CD4-positive, alpha-beta T cell (primary cell): ENCODE measurements around the gene LRRIQ1. TPM values are rescaled to one million over a fixed set of nuclear protein-coding genes. Genes with fewer than 3 reads are reported as not detected.

Experiments used
- ATAC-seq: fragments of 200-7000 bp; cut with Tn5 transposase; one replicate; pipeline ENCODE4 v1.10.0; 2022; ENCODE audit warnings: mild to moderate bottlenecking; ENCODE audit not compliant: poor library complexity
- CTCF ChIA-PET: fragments of 350-600 bp; sonication (Branson Sonifier 250); formaldehyde crosslinking; loops from one replicate; lab custom pipeline; 2021; ENCODE audit warnings: antibody characterized with exemption, inconsistent platforms; lab: Charles Lee
- POLR2A ChIA-PET: fragments of 350-600 bp; sonication (Branson Sonifier 250); formaldehyde crosslinking; loops from one replicate; lab custom pipeline; 2021; ENCODE audit warnings: antibody characterized with exemption, inconsistent platforms; lab: Charles Lee
- DNase-seq, 14 experiments: peaks; one replicate each; pipeline ENCODE4 v3.0.0-alpha.2; 2013 to 2020; ENCODE audit warnings: mixed read lengths in 2 of 14
- H3K27ac ChIP-seq, 2 donors: one replicate each; pipeline versions ENCODE4 v1.5.1 to v1.7.0; 2013; ENCODE audit warnings: low read length in 2 of 2, low read depth in 1 of 2, mild to moderate bottlenecking in 1 of 2
- H3K27me3 ChIP-seq, 2 experiments: 1 replicate in 1 of 2; 2 replicates in 1 of 2; pipeline versions ENCODE4 v1.6.1 to v1.7.0; 2013; ENCODE audit warnings: low read length in 2 of 2, control low read depth in 1 of 2, mild to moderate bottlenecking in 1 of 2, moderate library complexity in 1 of 2; ENCODE audit not compliant: insufficient read depth in 2 of 2, control insufficient read depth in 1 of 2
- H3K36me3 ChIP-seq: one replicate; pipeline ENCODE4 v1.6.1; 2013; ENCODE audit warnings: low read length, control low read depth; ENCODE audit not compliant: insufficient read depth
- H3K4me1 ChIP-seq: one replicate; pipeline ENCODE4 v1.6.1; 2013; ENCODE audit warnings: low read length, control low read depth; ENCODE audit not compliant: insufficient read depth
- H3K4me3 ChIP-seq: one replicate; pipeline ENCODE4 v1.5.1; 2013; ENCODE audit warnings: mild to moderate bottlenecking, low read length, moderate library complexity
- H3K9me3 ChIP-seq, 2 experiments: 1 replicate in 1 of 2; 2 replicates in 1 of 2; pipeline versions ENCODE4 v1.6.1 to v1.7.0; 2013; ENCODE audit warnings: low read length in 2 of 2, mild to moderate bottlenecking in 2 of 2, control low read depth in 1 of 2, moderate library complexity in 1 of 2; ENCODE audit not compliant: control insufficient read depth in 1 of 2, insufficient read depth in 1 of 2
- H3K27ac Mint-ChIP-seq: one replicate; pipeline ENCODE4 v1.8.0; 2020; ENCODE audit warnings: mixed read lengths
- H3K27me3 Mint-ChIP-seq: one replicate; pipeline ENCODE4 v1.8.0; 2021; ENCODE audit warnings: mixed read lengths
- H3K36me3 Mint-ChIP-seq: one replicate; pipeline ENCODE4 v1.8.0; 2021; ENCODE audit warnings: low read depth, mixed read lengths
- H3K4me1 Mint-ChIP-seq: one replicate; pipeline ENCODE4 v1.8.0; 2021; ENCODE audit warnings: low read depth, mixed read lengths
- H3K4me3 Mint-ChIP-seq: one replicate; pipeline ENCODE4 v1.8.0; 2020; ENCODE audit warnings: mild to moderate bottlenecking, mixed read lengths
- H3K9me3 Mint-ChIP-seq: one replicate; pipeline ENCODE4 v1.8.0; 2020; ENCODE audit warnings: mixed read lengths
- CTCF ChIP-seq: fragments of 200-600 bp; IDR thresholded peaks from one replicate; pipeline ENCODE4 v1.8.0; 2022; ENCODE audit warnings: antibody characterized with exemption, mild to moderate bottlenecking
- intact Hi-C, 2 experiments: fragments of 100-400 bp; cut with DNase I in 1 of 2; cut with micrococcal nuclease in 1 of 2; formaldehyde crosslinking; loops; one replicate each; pipeline versions ENCODE4 v1.15.1 to v1.9.0; 2023 to 2025; cut with DNase I, micrococcal nuclease
- total RNA-seq, 174 experiments: library from RNA in 2 of 174; stranded (reverse) in 2 of 174; gene quantifications; one replicate each; pipeline ENCODE4 v1.2.3 and lab custom pipeline; 2021 to 2026

LRRIQ1 gene
- total RNA-seq, 2 experiments from 2014 or later, result not detected

GRCh38 chr12:85155791-85156190, 119.6 kb downstream of the LRRIQ1 start:
- Mint-ChIP-seq H3K27ac (no peak overlapping the region), H3K36me3 (no peaks in the 10 kb centered on the region), H3K27me3 (no peaks in the 10 kb centered on the region), H3K4me1 (no peaks in the 10 kb centered on the region), H3K9me3 (no peaks in the 10 kb centered on the region), H3K4me3 (no peak overlapping the region)
- DNase-seq (no peak), ATAC-seq (no peak)
- Histone ChIP-seq H3K4me1 (no peaks in the 10 kb centered on the region), H3K36me3 (no peaks in the 10 kb centered on the region), H3K4me3 (no peak overlapping the region), H3K27me3 (no peaks in the 10 kb centered on the region), H3K9me3 (no peaks in the 10 kb centered on the region), H3K27ac (no peak overlapping the region)
- no peak for TF ChIP-seq CTCF
- intact Hi-C loops, result loop anchor here in 1 of 2 experiments (5.0 kb wide), 1 partner anchor 823 kb away; no protein-coding TSS in a partner anchor
- POLR2A ChIA-PET, result no interaction called here
- CTCF ChIA-PET, result no interaction called here

DNA sequence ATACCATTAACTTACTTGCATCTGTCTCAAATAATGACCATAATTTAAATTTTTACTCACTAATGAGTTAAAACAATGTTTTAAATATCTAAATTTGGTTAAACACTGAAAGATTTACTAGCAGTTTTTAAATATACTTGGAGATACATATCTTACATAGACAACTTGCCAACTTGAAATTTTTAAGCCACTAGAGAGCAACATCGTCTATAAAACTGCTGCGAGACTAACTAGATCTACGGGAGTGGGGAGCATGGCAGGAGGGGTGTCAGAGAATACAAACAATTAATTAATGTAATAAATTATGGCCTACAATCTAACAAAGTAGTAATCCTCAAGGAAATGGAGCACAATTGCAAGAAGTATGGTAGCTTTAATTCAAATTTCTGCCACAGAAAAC, 120.4 kb downstream of the LRRIQ1 start:
- no peak for ATAC-seq
- no peaks in the 10 kb centered on the region for H3K27me3 Mint-ChIP-seq

GRCh38 chr12:85157035-85157603, 121.0 kb downstream of the LRRIQ1 start:
- H3K4me3 Mint-ChIP-seq, result no peak overlapping the region
- Histone ChIP-seq H3K27ac (no peak overlapping the region), H3K27me3 (no peaks in the 10 kb centered on the region), H3K4me3 (no peak overlapping the region), H3K4me1 (no peaks in the 10 kb centered on the region), H3K9me3 (peaks cover 0 to 3% of the 10 kb centered on the region in 2 experiments), H3K36me3 (no peaks in the 10 kb centered on the region)
- ChIA-PET POLR2A (no interaction called here), CTCF (no interaction called here)
- intact Hi-C loops, result loop anchor here in 1 of 2 experiments (5.0 kb wide), 1 partner anchor 825 kb away; no protein-coding TSS in a partner anchor
- TF ChIP-seq CTCF, result no peak
- H3K27me3 Mint-ChIP-seq, result no peaks in the 10 kb centered on the region
- H3K4me1 Mint-ChIP-seq, result no peaks in the 10 kb centered on the region
- no peak for DNase-seq
- H3K27ac Mint-ChIP-seq, result no peak overlapping the region
- no peak for ATAC-seq
- H3K9me3 Mint-ChIP-seq, result no peaks in the 10 kb centered on the region
- no peaks in the 10 kb centered on the region for H3K36me3 Mint-ChIP-seq

More for the DNA sequence above, 120.4 kb downstream of the LRRIQ1 start:
- intact Hi-C loops, result loop anchor here in 1 of 2 experiments (5.0 kb wide), 1 partner anchor 824 kb away; no protein-coding TSS in a partner anchor
- H3K27ac Mint-ChIP-seq, result no peak overlapping the region
- H3K4me1 Mint-ChIP-seq, result no peaks in the 10 kb centered on the region
- H3K27me3 ChIP-seq, result no peaks in the 10 kb centered on the region
- no peak overlapping the region for H3K4me3 ChIP-seq
- no peak for DNase-seq
- H3K9me3 Mint-ChIP-seq, result no peaks in the 10 kb centered on the region
- no peaks in the 10 kb centered on the region for H3K36me3 ChIP-seq
- no peak overlapping the region for H3K4me3 Mint-ChIP-seq
- POLR2A ChIA-PET, result no interaction called here
- no peaks in the 10 kb centered on the region for H3K36me3 Mint-ChIP-seq
- H3K9me3 ChIP-seq, result no peaks in the 10 kb centered on the region
- CTCF ChIA-PET, result no interaction called here
- no peak overlapping the region for H3K27ac ChIP-seq
- H3K4me1 ChIP-seq, result no peaks in the 10 kb centered on the region
- no peak for TF ChIP-seq CTCF
